Measurements from ENCODE around the gene TBC1D3B.
"Not testable (repeated sequence)": the region's sequence is repeated elsewhere in the genome, so short reads cannot be mapped to it uniquely, and the experiment has no call there.

TBC1D3B gene

DNA sequence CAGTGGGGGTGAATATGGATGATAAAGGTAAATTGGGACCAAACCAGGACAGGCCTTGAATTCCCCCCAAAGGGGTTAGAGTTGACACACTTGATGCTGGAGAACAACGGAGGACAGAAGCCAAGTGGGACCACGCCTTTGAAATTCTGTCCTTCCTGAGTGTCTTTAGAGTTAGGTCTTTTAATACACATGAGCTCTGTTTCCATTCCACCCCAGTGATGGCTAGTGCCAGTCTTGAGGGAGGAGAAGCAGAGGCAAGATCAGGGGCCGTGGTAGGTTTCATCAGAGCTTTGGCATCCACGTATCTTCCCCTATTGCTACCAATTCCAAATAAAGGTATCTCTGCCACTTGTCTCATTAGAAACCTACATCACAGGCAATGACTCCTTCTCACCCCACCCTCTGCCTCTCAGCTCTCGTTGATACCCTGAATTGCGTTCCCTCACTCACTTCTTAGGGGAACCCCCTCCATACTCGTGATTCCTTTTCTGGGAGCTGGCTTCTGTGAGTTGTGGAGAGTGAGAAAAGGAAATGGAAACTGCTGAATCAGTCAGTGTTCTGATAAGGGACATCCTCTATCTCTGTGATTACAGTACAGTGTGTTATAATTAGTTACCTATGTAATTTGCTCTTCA is 22.5 kb upstream of the TBC1D3B start:
- no peak for DNase-seq

DNA sequence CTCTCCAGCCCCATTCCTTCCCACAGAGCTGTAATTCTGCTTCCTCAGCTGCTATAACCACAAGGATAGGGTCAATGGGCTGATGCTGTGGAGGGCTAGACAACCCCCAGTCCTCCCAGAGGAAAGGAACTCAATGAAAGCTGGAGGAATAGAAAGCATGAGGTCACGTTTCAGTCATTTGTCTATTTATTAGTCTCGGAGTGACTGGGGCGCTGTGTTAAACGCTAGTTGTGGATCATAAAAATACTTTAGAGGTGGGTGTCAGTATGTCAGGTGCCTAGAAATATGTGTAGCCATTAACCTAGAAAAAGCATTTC is 20.9 kb upstream of the TBC1D3B start:
- DNase-seq: no peak

GRCh38 chr17:36196131-36196486 is 19.7 kb upstream of the TBC1D3B start:
- DNase-seq: no peak

DNA sequence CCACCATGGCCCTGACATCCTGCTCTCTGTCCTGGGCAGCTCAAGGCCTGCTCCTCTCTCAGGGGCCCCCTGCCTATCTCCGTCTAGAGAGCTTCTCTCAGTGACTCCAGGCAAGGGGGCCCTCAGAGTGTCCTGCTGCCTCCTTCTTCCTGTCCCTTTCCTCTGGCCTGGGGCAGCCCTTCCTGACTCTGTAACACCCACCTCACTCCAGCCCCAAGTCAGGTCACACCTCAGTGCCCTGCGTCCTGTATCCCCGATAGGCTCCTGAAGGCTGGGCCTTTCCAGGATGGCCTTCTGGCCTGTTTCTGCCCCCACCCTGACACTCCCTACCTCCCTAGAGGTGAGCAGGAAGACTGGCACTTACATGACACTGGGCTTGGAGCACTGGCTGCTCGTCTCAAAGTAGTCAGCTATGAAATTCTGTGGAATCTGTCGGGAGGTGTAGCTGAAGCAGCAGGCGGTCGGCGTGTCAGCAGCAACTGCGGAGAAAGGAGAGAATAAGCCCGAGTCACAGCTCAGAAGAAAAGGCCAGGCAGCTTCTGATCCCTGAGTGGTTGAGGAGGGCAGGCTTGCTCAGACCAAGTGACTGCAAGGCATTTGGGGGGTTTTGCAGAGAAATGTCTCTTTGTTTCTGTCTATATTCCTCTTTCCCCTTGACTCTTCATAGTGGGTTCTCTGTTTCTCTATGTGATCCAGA is 19.1 kb upstream of the TBC1D3B start:
- DNase-seq: no peak

- not testable (repeated sequence) for DNase-seq
These were observed 18.5 kb upstream of the TBC1D3B start for GRCh38 chr17:36194832-36195433.

- not testable (repeated sequence) for DNase-seq
These were observed 17.9 kb upstream of the TBC1D3B start for GRCh38 chr17:36194147-36194831.

DNA sequence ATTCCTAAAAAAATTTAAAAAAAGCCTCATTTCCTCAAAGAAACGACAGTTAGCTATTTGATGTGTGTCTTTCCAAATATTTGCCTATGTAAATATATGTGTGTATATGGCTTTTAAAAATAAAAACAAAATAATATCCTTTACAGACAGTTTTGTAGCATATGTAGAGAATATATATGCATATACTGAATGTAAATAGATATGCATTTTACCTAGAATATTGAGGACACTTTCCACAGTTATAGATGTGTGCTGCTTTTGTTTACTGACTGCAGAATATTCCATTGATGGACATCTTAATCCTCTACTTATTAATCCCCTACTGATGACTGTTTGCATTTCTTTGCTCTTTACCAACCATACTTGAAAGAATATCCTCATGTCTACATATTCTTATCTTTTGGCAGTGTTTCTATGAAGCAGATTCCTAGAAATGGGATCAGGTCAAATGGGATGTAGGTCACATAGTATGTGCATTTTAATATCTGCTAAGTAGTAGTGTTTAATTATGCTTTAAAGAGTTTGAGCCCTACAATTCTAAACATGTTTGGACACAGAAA is 16.9 kb upstream of the TBC1D3B start:
- DNase-seq: no peak

GRCh38 chr17:36190549-36191330 is 14.3 kb upstream of the TBC1D3B start:
- DNase-seq: not testable (repeated sequence)

DNA sequence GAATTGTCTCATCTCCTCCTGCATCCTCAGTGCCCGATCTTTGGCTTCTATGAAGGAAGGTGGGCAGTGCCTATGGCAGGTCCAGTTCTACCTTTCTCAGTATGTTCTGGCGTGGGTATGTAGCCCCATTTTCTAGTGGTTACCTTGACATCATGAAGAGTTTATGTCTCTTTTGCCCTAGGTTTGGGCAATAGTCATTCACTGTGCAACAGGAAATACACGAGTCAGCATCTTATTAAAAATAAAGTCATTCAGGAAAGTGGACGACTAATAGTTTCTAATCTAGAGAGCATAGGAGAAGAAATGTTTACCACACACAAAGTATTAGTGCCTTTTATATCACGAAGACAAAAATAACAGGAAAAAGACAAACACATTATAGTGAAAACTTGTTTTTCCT is 13.6 kb upstream of the TBC1D3B start:
- DNase-seq: not testable (repeated sequence)

GRCh38 chr17:36188891-36189306 is 12.5 kb upstream of the TBC1D3B start:
- no peak for DNase-seq

DNA sequence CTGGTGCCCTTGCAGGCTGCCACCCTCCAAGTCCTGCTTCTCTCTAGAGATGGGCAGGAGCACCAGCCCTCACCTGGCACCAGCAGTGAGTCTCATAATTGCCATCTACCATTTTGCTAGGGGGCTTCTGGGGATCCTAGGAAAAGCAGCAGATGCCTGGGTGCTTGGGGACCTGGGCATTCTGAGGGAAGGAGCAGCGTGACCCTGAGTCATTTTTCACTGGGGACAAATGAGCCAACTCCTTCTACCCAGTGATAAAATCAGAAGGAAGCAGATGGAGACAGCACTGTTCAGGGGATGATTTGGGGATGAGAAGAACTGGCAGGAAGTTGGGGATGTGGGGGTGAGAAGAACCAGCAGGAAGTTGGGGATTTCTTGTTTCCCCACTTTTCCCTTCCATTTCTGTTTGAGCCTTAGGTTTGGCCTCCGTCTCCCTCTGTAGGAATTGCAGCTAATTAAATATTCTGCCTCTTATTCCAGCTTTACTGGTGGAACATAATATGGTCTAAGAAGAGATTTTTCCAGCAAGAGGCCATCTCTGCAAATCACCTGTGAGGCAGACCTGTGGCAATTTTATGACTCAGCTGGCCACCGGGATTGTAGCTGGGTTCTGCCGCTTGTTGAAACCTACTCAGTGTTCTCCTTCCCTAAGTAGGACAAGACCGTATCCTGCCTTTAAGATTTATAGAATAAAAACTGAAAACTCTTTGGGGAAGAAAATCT is 11.7 kb upstream of the TBC1D3B start:
- not testable (repeated sequence) for DNase-seq

DNA sequence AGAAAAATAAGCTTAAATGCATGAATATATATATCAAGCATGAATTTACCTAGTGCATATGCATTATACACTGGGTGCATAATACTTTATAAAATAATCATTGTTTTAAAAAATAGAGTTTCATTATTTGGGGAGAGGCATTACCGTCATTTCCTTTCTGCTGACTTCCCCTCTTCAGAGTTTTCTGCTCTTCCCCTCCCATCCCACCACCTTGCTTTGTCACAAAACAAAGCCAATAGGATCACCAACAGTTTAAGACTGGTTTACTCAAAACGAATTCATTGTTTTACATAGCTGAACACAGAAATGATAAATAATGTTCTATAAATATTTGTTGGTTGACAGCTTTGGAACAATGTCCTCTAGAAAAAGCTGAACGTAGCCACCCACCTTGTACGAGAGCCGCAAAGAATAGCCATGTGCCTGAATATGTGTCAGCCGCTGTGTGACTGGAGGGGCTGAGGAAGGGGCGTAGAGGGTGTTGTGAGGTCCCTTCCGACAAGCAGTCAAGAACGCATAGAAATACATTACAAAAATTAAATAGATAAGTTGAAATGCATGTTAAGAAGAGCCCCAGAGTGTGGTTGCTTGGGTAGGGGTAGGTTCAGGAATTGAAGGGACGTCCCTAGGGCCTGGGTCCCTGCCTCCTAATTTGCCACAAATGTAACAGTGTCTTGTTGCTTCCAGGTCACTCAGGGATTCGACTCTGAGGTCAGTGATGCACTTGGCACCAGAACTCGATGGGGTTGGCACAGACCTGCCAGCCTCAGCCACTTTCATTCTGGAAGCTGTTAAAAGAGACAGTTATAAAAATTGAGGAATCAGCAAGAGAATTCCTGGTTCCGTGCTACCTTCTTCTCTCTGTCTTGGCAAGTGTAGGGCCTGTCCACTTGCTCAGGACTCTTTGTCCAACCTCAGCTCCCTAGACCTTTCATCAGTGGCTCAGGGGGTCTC is 10.7 kb upstream of the TBC1D3B start:
- DNase-seq: not testable (repeated sequence)

DNA sequence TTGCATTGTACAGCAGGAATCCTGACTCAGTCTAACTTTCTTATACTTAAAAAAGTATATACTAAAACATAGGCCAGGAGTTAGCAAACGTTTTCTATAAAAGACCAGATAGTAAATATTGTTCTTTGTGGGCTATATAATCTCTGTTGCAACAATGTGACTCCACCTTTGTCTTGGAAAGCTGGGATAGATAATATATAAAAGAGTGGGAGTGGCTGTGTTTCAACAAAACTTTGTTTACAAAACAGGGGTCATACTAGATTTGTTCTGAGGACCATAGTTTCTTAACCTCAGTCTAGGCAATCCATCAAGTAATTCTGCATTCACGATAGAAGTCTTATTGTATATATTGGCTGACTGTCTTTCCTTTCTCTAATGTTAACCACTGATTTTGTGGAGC is 9.0 kb upstream of the TBC1D3B start:
- DNase-seq: no peak

- no peak for DNase-seq
These were observed 7.8 kb upstream of the TBC1D3B start for GRCh38 chr17:36184023-36184765.

- DNase-seq: no peak
These were observed 6.8 kb upstream of the TBC1D3B start for GRCh38 chr17:36183001-36183971.

GRCh38 chr17:36182176-36183000 is 6.0 kb upstream of the TBC1D3B start:
- DNase-seq: no peak

GRCh38 chr17:36181446-36182175 is 5.2 kb upstream of the TBC1D3B start:
- DNase-seq: not testable (repeated sequence)

Measured in NCI-H2029 (cell line).